ENCODE results near the gene SEPTIN14. TPM values are rescaled to one million over a fixed set of nuclear protein-coding genes. Genes with fewer than 3 reads are reported as not detected.
"Not testable (repeated sequence)": the region's sequence is repeated elsewhere in the genome, so short reads cannot be mapped to it uniquely, and the experiment has no call there.

Gene SEPTIN14
- total and polyA plus RNA-seq, 2 experiments from 2014 or later = not detected

DNA sequence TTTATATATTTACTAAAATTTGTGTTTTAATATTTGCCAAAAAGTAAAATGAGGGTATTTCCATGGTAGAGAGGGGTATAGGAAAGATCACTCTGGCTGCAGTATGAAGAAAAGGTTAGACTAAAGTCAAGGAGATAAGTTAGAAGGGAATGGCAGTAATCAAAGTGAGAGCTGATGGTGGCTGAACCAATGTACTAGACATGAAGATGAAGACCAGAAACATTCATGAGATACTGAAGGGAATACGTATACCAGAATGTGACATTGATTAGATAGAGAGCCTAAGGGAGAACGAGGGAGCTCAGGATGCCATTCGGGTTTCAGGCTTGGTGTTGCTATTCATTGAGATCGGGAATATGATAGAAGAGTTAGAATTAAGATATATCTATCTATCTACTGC is 32.5 kb upstream of the SEPTIN14 start:
- Histone ChIP-seq H3K36me3 (replicated peaks; ENCODE audit: insufficient read depth, low read depth) (no peaks in the 10 kb centered on the region), H3K79me2 (peaks cover 3% of the 10 kb centered on the region), H3K4me3 (no peak overlapping the region), H3K4me2 (no peak overlapping the region), H3K9me3 (ENCODE audit: low read depth) (no peaks in the 10 kb centered on the region), H4K20me1 (ENCODE audit: insufficient read depth, poor library complexity, severe bottlenecking) (no peaks in the 10 kb centered on the region), H3K27me3 (no peaks in the 10 kb centered on the region), H3K9me2 (replicated peaks; ENCODE audit: insufficient read depth) (no peaks in the 10 kb centered on the region), H3K4me1 (ENCODE audit: insufficient read depth) (no peaks in the 10 kb centered on the region), H2AFZ (no peak overlapping the region), H3K27ac (no peak overlapping the region)
- TF ChIP-seq, protein P1, sequence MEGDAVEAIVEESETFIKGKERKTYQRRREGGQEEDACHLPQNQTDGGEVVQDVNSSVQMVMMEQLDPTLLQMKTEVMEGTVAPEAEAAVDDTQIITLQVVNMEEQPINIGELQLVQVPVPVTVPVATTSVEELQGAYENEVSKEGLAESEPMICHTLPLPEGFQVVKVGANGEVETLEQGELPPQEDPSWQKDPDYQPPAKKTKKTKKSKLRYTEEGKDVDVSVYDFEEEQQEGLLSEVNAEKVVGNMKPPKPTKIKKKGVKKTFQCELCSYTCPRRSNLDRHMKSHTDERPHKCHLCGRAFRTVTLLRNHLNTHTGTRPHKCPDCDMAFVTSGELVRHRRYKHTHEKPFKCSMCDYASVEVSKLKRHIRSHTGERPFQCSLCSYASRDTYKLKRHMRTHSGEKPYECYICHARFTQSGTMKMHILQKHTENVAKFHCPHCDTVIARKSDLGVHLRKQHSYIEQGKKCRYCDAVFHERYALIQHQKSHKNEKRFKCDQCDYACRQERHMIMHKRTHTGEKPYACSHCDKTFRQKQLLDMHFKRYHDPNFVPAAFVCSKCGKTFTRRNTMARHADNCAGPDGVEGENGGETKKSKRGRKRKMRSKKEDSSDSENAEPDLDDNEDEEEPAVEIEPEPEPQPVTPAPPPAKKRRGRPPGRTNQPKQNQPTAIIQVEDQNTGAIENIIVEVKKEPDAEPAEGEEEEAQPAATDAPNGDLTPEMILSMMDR (IDR thresholded peaks at IDR 0.05; ENCODE audit: poor library complexity) = no peak
- TF ChIP-seq EZH2 (IDR thresholded peaks at IDR 0.05; ENCODE audit: borderline replicate concordance) = no peak
- TF ChIP-seq EZH2phosphoT487 (IDR thresholded peaks at IDR 0.05; ENCODE audit: low read depth, severe bottlenecking, unreplicated experiment) = no peak
- no peak for DNase-seq (ENCODE audit: low spot score)
- WGBS (ENCODE audit: low lambda C conversion rate, missing lambda C conversion rate) = 95% methylated on average over 4 of the region's 4 CpGs

DNA sequence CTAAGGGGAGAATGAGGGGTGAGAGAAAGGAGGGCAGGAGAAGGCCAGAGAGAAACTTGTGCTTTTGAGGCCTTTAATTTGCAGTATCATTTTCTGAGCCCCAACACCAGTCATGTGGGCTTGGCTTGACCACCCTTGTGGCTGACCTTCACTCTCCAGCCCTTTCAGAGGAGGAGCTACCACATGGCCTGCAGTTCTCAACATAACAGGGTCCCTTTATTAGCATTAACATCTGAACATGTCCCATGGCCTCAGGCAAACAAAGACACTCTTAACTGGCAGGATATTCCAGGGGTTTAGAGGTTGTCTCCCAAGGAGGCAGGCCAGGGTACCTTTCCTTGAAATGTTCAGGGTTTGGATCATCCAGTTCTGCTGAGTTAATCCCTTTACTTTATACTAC is 31.4 kb upstream of the SEPTIN14 start:
- peaks cover 9% of the 10 kb centered on the region for H3K79me2 ChIP-seq
- TF ChIP-seq EZH2phosphoT487 (IDR thresholded peaks at IDR 0.05; ENCODE audit: low read depth, severe bottlenecking, unreplicated experiment) (no peak), EZH2 (IDR thresholded peaks at IDR 0.05; ENCODE audit: borderline replicate concordance) (no peak)
- TF ChIP-seq, protein P1 (IDR thresholded peaks at IDR 0.05; ENCODE audit: poor library complexity) = no peak
- H3K4me2 ChIP-seq = no peak overlapping the region
- no peaks in the 10 kb centered on the region for H3K36me3 ChIP-seq (replicated peaks; ENCODE audit: insufficient read depth, low read depth)
- no peaks in the 10 kb centered on the region for H3K9me2 ChIP-seq (replicated peaks; ENCODE audit: insufficient read depth)
- H3K27ac ChIP-seq = no peak overlapping the region
- no peaks in the 10 kb centered on the region for H3K9me3 ChIP-seq (ENCODE audit: low read depth)
- no peak for DNase-seq (ENCODE audit: low spot score)
- H2AFZ ChIP-seq = no peak overlapping the region
- H3K4me3 ChIP-seq = no peak overlapping the region
- H3K27me3 ChIP-seq = no peaks in the 10 kb centered on the region
- no peaks in the 10 kb centered on the region for H4K20me1 ChIP-seq (ENCODE audit: insufficient read depth, poor library complexity, severe bottlenecking)
- H3K4me1 ChIP-seq (ENCODE audit: insufficient read depth) = no peaks in the 10 kb centered on the region

DNA sequence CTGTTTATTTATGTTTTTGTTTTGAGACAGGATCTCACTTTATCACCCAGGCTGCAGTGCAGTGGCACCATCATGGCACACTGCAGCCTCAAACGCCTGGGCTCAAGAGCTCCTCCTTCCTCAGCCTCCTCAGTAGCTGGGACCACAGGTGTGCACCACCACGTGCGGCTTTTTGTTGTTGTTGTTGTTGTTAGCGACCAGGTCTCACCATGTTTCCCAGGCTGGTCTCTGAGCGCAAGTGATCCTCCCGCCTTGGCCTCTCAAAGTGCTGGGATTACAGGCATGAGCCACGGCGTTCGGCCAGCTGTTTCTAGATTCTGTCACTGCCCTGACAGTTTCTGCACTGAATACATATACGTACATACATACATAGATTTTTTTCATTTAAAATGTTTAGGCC is 25.8 kb upstream of the SEPTIN14 start:
- Histone ChIP-seq H2AFZ (peak overlapping the region; percentile 57), H3K79me2 (peaks cover 13% of the 10 kb centered on the region), H3K4me3 (peak overlapping the region; percentile 57), H3K4me2 (peak overlapping the region; percentile 69), H3K27ac (peak overlapping the region; percentile 71)
- not testable (repeated sequence) for H3K36me3 ChIP-seq (replicated peaks; ENCODE audit: insufficient read depth, low read depth); H3K9me3 ChIP-seq (ENCODE audit: low read depth); DNase-seq (ENCODE audit: low spot score); H3K27me3 ChIP-seq; H3K4me1 ChIP-seq (ENCODE audit: insufficient read depth); H4K20me1 ChIP-seq (ENCODE audit: insufficient read depth, poor library complexity, severe bottlenecking); H3K9me2 ChIP-seq (replicated peaks; ENCODE audit: insufficient read depth)
- WGBS (ENCODE audit: low lambda C conversion rate, missing lambda C conversion rate) = 72% methylated on average over 10 of the region's 10 CpGs

DNA sequence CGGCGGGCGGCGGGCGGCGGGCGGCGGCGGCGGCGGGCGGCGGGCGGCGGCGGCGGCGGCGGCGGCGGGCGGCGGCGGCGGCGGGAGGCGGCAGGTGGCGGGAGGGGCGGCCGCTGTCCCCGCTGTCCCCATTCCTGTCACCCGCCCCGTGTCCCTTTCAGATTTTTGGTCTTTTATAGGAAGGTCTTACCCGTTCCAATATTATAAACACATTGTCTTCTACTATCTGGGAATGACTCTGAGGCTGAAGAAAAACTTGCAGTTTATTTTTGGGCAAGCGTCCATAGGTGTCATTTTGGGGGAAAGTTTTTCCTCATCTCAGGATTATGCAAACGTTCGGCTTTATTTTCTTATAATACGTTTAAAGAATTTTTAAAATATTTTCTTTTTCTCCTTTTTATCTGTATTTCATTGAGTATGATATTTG is 25.3 kb upstream of the SEPTIN14 start:
- peaks cover 13% of the 10 kb centered on the region for H3K79me2 ChIP-seq
- peak overlapping the region; percentile 57 for H2AFZ ChIP-seq
- no peaks in the 10 kb centered on the region for H3K4me1 ChIP-seq (ENCODE audit: insufficient read depth)
- peak overlapping the region; percentile 69 for H3K4me2 ChIP-seq
- TF ChIP-seq EZH2 (IDR thresholded peaks at IDR 0.05; ENCODE audit: borderline replicate concordance) = no peak
- TF ChIP-seq, protein P1 (IDR thresholded peaks at IDR 0.05; ENCODE audit: poor library complexity) = no peak
- no peak for TF ChIP-seq EZH2phosphoT487 (IDR thresholded peaks at IDR 0.05; ENCODE audit: low read depth, severe bottlenecking, unreplicated experiment)
- H3K9me3 ChIP-seq (ENCODE audit: low read depth) = no peaks in the 10 kb centered on the region
- 3% methylated on average over 5 of the region's 38 CpGs for WGBS (ENCODE audit: low lambda C conversion rate, missing lambda C conversion rate)
- no peak for DNase-seq (ENCODE audit: low spot score)
- no peaks in the 10 kb centered on the region for H3K27me3 ChIP-seq
- H4K20me1 ChIP-seq (ENCODE audit: insufficient read depth, poor library complexity, severe bottlenecking) = no peaks in the 10 kb centered on the region
- peak overlapping the region; percentile 71 for H3K27ac ChIP-seq
- no peaks in the 10 kb centered on the region for H3K36me3 ChIP-seq (replicated peaks; ENCODE audit: insufficient read depth, low read depth)
- peak overlapping the region; percentile 57 for H3K4me3 ChIP-seq
- H3K9me2 ChIP-seq (replicated peaks; ENCODE audit: insufficient read depth) = no peaks in the 10 kb centered on the region
